Measurements from ENCODE around the gene CHRND.

The CHRND gene

DNA sequence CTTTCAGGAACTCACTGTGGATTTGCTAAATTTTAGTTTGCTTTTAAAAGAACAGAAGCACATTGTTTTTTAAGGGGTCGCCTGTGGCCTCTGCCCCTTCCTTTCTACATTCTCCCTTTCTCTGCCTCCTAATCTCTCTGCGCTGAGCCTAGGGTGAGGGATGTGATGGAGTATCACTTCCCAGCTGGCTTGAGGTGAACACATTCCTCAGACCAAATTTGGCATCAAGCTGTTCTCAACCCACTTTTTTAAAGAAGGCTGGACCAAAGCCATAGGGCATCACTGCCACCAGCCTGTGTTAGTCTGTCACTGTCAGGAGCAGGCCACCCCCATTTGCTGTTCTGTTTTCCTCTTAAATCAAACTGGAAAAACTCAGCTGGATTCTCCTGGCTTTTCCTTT is 51.9 kb downstream of the CHRND start:
- DNase-seq = no peak

DNA sequence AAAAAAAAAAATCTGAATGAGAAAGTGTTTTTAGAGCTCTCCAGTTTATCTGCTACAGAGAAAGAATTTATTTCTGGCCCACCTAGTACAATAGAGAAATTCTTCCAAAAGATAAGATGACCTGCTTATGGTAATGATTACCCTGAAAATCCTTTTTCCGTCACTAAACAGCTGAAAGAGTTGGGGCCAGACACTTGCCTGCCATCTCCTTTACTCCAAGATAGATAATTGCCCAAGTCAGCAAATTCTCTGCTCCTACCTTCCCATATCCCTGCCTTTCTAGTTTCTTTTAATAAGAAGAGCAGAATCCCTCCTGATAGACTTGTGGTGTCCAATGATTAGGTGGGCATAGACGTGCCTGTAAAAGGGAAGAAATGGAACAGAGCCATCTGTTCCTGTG is 52.7 kb downstream of the CHRND start:
- DNase-seq = no peak

DNA sequence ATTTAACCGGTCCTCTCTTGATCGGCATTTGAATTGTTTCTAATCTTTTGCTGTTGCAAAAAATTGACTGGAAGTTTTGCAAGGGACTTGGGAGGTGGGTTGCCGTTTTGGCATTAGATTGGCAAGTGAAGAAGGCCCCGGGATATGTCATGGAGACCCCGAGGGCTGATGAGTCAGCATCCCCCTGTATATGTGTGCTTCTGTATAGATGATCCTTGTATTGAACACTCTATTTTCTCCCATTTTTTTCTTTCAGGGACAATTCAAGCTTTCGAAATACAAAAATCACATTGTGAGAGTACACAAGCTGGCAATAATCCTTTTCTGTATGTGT is 54.7 kb downstream of the CHRND start:
- DNase-seq = no peak

DNA sequence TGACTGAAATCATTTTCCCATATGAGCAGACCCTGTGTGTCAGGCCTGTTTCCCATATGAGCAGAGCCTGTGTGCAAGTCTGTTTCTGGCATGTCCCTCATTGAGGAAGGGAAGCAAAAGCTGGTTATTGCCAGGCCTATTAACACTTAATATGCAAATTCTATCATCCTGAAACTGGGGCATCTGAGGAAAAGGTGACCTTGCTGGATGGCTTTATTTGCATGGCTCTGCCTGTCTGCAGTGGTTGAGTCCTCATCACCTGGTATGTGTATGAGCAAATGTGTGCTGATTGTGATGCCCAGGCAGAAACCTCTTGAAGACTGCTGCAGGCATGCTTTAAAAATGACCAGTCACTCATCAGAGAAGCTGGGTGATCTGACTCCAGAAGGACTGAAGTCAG is 55.8 kb downstream of the CHRND start:
- DNase-seq = no peak

DNA sequence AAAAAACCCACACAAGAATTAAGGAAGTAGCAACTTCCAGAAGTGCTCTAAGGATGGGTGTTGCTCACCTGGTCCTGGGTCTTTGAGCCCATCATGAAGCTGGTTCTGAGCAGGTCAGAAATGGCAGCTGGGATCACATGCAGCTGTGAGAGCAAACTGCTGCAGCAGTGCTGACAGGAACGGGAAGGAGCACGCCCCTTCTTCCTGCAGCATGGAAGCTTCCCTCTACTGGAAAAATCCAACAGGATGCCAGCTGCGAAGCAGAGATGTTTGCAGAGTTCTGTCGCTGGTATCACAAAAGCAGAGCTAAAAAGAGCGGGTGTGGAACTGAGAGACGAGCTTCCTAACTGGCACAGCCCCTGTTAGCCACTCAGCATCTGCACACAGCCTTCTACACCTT is 58.3 kb downstream of the CHRND start:
- DNase-seq = no peak
